B cell (primary cell): ENCODE measurements around the gene MIA3. TPM values are rescaled to one million over a fixed set of nuclear protein-coding genes. Genes with fewer than 3 reads are reported as not detected.
A peak's percentile ranks its signal among the peaks of the same experiment; 100 is the strongest.

Experiments
- ATAC-seq: fragments of 200-7000 bp; cut with Tn5 transposase; one replicate; pipeline ENCODE4 v1.10.0; 2021; ENCODE audit warnings: low read depth, mild to moderate bottlenecking, moderate number of reproducible peaks, moderate library complexity
- CTCF ChIA-PET: fragments of 350-600 bp; sonication (Branson Sonifier 250); formaldehyde crosslinking; loops from one replicate; lab custom pipeline; 2021; ENCODE audit warnings: antibody characterized with exemption, inconsistent platforms; lab: Charles Lee
- POLR2A ChIA-PET: fragments of 350-600 bp; sonication (Branson Sonifier 250); formaldehyde crosslinking; loops from one replicate; lab custom pipeline; 2021; ENCODE audit warnings: antibody characterized with exemption; lab: Charles Lee
- DNase-seq: peaks from one replicate; pipeline ENCODE4 v3.0.0; 2013
- H2AFZ ChIP-seq: 2 replicates; pipeline ENCODE4 v1.6.1; 2012; ENCODE audit warnings: mild to moderate bottlenecking, low read depth, low read length; ENCODE audit not compliant: insufficient read depth, poor library complexity, severe bottlenecking
- H3K27ac ChIP-seq, 2 donors: 1 replicate in 1 of 2; 2 replicates in 1 of 2; pipeline ENCODE4 v1.5.1; 2012 to 2013; ENCODE audit warnings: low read length in 2 of 2, mild to moderate bottlenecking in 2 of 2, moderate library complexity in 1 of 2
- H3K27me3 ChIP-seq, 4 experiments: fragments of 200-600 bp in 1 of 4; sonication (generic) in 1 of 4; replicated peaks in 1 of 4; 1 replicate in 2 of 4; 2 replicates in 2 of 4; pipeline versions ENCODE4 v1.6.1 to v1.7.0; 2013 to 2016; ENCODE audit warnings: low read length in 3 of 4, mild to moderate bottlenecking in 2 of 4, mixed read lengths in 1 of 4, moderate library complexity in 1 of 4; ENCODE audit not compliant: insufficient read depth in 4 of 4, control insufficient read depth in 3 of 4; ENCODE audit errors: control extremely low read depth in 1 of 4
- H3K36me3 ChIP-seq, 2 experiments: replicated peaks in 1 of 2; 1 replicate in 1 of 2; 2 replicates in 1 of 2; pipeline versions ENCODE4 v1.6.1 to v1.7.1; 2013; ENCODE audit warnings: low read length in 1 of 2; ENCODE audit not compliant: insufficient read depth in 2 of 2, control insufficient read depth in 1 of 2; ENCODE audit errors: control extremely low read depth in 1 of 2, extremely low read depth in 1 of 2
- H3K4me1 ChIP-seq, 2 donors: fragments of 200-600 bp in 1 of 2; sonication (generic) in 1 of 2; 1 replicate in 1 of 2; 2 replicates in 1 of 2; pipeline versions ENCODE4 v1.5.1 to v1.6.1; 2013 to 2017; ENCODE audit warnings: low read length in 2 of 2; ENCODE audit not compliant: control insufficient read depth in 2 of 2, insufficient read depth in 2 of 2
- H3K4me2 ChIP-seq: replicated peaks from 2 replicates; pipeline ENCODE3; 2012; ENCODE audit warnings: mild to moderate bottlenecking, low read depth, low read length; ENCODE audit not compliant: poor library complexity, severe bottlenecking
- H3K4me3 ChIP-seq, 5 experiments: fragments of 200-600 bp in 1 of 5; sonication (generic) in 1 of 5; 1 replicate in 3 of 5; 2 replicates in 2 of 5; pipeline versions ENCODE4 v1.5.1 to v1.7.0; 2011 to 2016; ENCODE audit warnings: low read length in 4 of 5, mild to moderate bottlenecking in 4 of 5, low read depth in 2 of 5, control low read depth in 1 of 5, moderate library complexity in 1 of 5; ENCODE audit not compliant: insufficient read depth in 1 of 5; ENCODE audit errors: control extremely low read depth in 1 of 5, extremely low read depth in 1 of 5
- H3K79me2 ChIP-seq: fragments of 200-600 bp; sonication (generic); one replicate; pipeline ENCODE4 v1.6.0; 2016; ENCODE audit warnings: low read length; ENCODE audit not compliant: control insufficient read depth, insufficient read depth
- H3K9ac ChIP-seq: fragments of 200-600 bp; sonication (generic); 2 replicates; pipeline ENCODE4 v1.6.1; 2017; ENCODE audit warnings: mild to moderate bottlenecking, low read length, moderate library complexity
- H3K9me3 ChIP-seq, 3 donors: one replicate each; pipeline versions ENCODE4 v1.6.1 to v1.7.1; 2013; ENCODE audit warnings: low read length in 2 of 3; ENCODE audit not compliant: control insufficient read depth in 2 of 3, insufficient read depth in 1 of 3; ENCODE audit errors: control extremely low read depth in 1 of 3
- H4K20me1 ChIP-seq: 2 replicates; pipeline ENCODE4 v1.6.0; 2012; ENCODE audit warnings: mild to moderate bottlenecking, low read length; ENCODE audit not compliant: insufficient read depth, control insufficient read depth, poor library complexity, severe bottlenecking
- H3K27ac Mint-ChIP-seq: one replicate; pipeline ENCODE4 v1.8.0; 2021; ENCODE audit warnings: mixed read lengths
- H3K27me3 Mint-ChIP-seq: one replicate; pipeline ENCODE4 v1.8.0; 2021; ENCODE audit warnings: mixed read lengths
- H3K4me1 Mint-ChIP-seq: one replicate; pipeline ENCODE4 v1.8.0; 2021; ENCODE audit warnings: mixed read lengths
- H3K4me3 Mint-ChIP-seq: one replicate; pipeline ENCODE4 v1.8.0; 2021; ENCODE audit warnings: mixed read lengths
- H3K9me3 Mint-ChIP-seq: one replicate; pipeline ENCODE4 v1.8.0; 2022; ENCODE audit warnings: mixed read lengths; ENCODE audit not compliant: insufficient read depth
- EZH2 ChIP-seq: IDR thresholded peaks from 2 replicates; pipeline ENCODE4 v1.6.1; 2012; ENCODE audit warnings: borderline replicate concordance, low read depth, mild to moderate bottlenecking, moderate library complexity, low read length; ENCODE audit not compliant: insufficient read depth, poor library complexity, severe bottlenecking
- WGBS: methylation state at CpG from one replicate; pipeline ENCODE4 v1.1.5; 2013; ENCODE audit warnings: missing lambda C conversion rate; ENCODE audit not compliant: insufficient coverage; 5-methylcytosine and 5-hydroxymethylcytosine counted together
- intact Hi-C: fragments of 100-400 bp; cut with micrococcal nuclease; formaldehyde crosslinking; loops from one replicate; pipeline ENCODE4 v1.10.0; 2022
- polyA plus RNA-seq: library from polyadenylated mRNA; depleted of rRNA; stranded (reverse); fragments of >200 nt; gene quantifications from 2 replicates; pipeline ENCODE4 v1.2.3, GENCODE V29; 2012
- total RNA-seq, 2 donors: library from RNA; stranded (reverse); fragments of 120-200 nt in 1 of 2; gene quantifications; 1 replicate in 1 of 2; 2 replicates in 1 of 2; pipeline versions ENCODE4 v1.2.3 to v1.2.4, GENCODE V29; 2013 to 2022
- TF ChIP-seq, protein P1 (sequence below): fragments of 200-600 bp; IDR thresholded peaks from one replicate; pipeline ENCODE4 v1.8.0; 2022; ENCODE audit warnings: antibody characterized with exemption, mild to moderate bottlenecking

The MIA3 gene
- total and polyA plus RNA-seq, 2 donors (not counting 1 experiment from before 2014, with no cell fraction given): 69.2 to 109 TPM

GRCh38 chr1:222653178-222653827 lies 35.4 kb downstream of the MIA3 start:
- Mint-ChIP-seq H3K27ac (peak overlapping the region; percentile 81), H3K9me3 (no peaks in the 10 kb centered on the region), H3K4me3 (no peak overlapping the region), H3K27me3 (no peaks in the 10 kb centered on the region), H3K4me1 (peaks cover 35% of the 10 kb centered on the region)
- no peak overlapping the region for H3K4me3 ChIP-seq
- intact Hi-C loops: no loop called here
- TF ChIP-seq EZH2: no peak
- TF ChIP-seq, protein P1, sequence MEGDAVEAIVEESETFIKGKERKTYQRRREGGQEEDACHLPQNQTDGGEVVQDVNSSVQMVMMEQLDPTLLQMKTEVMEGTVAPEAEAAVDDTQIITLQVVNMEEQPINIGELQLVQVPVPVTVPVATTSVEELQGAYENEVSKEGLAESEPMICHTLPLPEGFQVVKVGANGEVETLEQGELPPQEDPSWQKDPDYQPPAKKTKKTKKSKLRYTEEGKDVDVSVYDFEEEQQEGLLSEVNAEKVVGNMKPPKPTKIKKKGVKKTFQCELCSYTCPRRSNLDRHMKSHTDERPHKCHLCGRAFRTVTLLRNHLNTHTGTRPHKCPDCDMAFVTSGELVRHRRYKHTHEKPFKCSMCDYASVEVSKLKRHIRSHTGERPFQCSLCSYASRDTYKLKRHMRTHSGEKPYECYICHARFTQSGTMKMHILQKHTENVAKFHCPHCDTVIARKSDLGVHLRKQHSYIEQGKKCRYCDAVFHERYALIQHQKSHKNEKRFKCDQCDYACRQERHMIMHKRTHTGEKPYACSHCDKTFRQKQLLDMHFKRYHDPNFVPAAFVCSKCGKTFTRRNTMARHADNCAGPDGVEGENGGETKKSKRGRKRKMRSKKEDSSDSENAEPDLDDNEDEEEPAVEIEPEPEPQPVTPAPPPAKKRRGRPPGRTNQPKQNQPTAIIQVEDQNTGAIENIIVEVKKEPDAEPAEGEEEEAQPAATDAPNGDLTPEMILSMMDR: no peak
- peaks cover 16 to 20% of the 10 kb centered on the region in 2 donors for H3K4me1 ChIP-seq
- no peak overlapping the region for H2AFZ ChIP-seq
- peaks cover 15% of the 10 kb centered on the region for H3K79me2 ChIP-seq
- ChIA-PET POLR2A (no interaction called here), CTCF (interaction anchor here (1.2 to 2.9 kb wide), 2 partner anchors 429 to 436 kb away, joined by 5 to 17 read pairs; no protein-coding TSS in a partner anchor)
- no peaks in the 10 kb centered on the region for H4K20me1 ChIP-seq
- H3K36me3 ChIP-seq: peaks cover 8 to 89% of the 10 kb centered on the region in 2 experiments
- no peak overlapping the region for H3K9ac ChIP-seq
- ATAC-seq (no peak), DNase-seq (no peak)
- H3K9me3 ChIP-seq: no peaks in the 10 kb centered on the region
- no peak overlapping the region for H3K4me2 ChIP-seq
- no peaks in the 10 kb centered on the region for H3K27me3 ChIP-seq
- peak overlapping the region; percentile 6 to 95 for H3K27ac ChIP-seq
- 86% methylated on average over 1 of the region's 2 CpGs for WGBS

DNA sequence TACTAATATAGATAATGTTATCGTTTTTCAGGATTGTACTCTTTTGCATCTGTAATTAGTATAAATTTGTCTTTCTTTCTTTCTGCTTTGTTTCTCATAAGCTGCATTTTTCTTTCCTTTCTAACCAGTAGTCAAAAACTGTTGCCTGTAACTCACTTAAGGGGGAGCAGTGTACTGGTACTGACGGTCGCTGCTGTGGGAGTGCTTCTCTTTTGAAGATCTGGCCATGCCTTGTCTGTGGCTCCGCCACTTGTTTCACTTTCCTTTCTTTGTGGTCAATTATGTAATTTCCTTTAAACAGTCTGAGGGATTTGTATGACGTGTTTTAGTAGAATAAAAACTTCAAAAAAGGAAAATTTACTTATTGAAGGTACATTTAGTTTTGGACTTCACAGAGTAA lies 37.0 kb downstream of the MIA3 start:
- Mint-ChIP-seq H3K4me1 (peaks cover 35% of the 10 kb centered on the region), H3K9me3 (no peaks in the 10 kb centered on the region), H3K27ac (peak overlapping the region; percentile 59), H3K27me3 (no peaks in the 10 kb centered on the region), H3K4me3 (peak overlapping the region; percentile 40)
- Histone ChIP-seq H3K27me3 (no peaks in the 10 kb centered on the region), H4K20me1 (no peaks in the 10 kb centered on the region), H3K4me3 (no peak overlapping the region), H2AFZ (peak overlapping the region; percentile 23), H3K4me2 (peak overlapping the region; percentile 38), H3K79me2 (peaks cover 15% of the 10 kb centered on the region), H3K27ac (peak overlapping the region; percentile 81 to 95), H3K9me3 (no peaks in the 10 kb centered on the region), H3K4me1 (peaks cover 16 to 20% of the 10 kb centered on the region in 2 donors), H3K9ac (peak overlapping the region; percentile 47), H3K36me3 (peaks cover 14 to 92% of the 10 kb centered on the region in 2 experiments)
- DNase-seq (peak; percentile 88), ATAC-seq (peak; percentile 99)
- ChIA-PET CTCF (interaction anchor here (0.8 to 2.9 kb wide), 11 partner anchors 9 to 435 kb away, joined by 3 to 17 read pairs (median 4); partner anchors contain the start of gene FAM177B), POLR2A (interaction anchor here (1.6 kb wide), 1 partner anchor 11 kb away, joined by 5 read pairs; no protein-coding TSS in a partner anchor)
- intact Hi-C loops: loop anchor here (1.0 kb wide), 3 partner anchors 11 to 426 kb away; partner anchors contain the start of genes AIDA and BROX
- no peak for TF ChIP-seq EZH2
- TF ChIP-seq, protein P1: peak; percentile 51
- no CpG with 5 or more reads among the region's 5 CpGs for WGBS
